K562 treated with DMSO at 1 percent for 12 hours (cell line): ENCODE measurements around the gene PRICKLE4. TPM values are rescaled to one million over a fixed set of nuclear protein-coding genes. Genes with fewer than 3 reads are reported as not detected.

Experiments used
- total RNA-seq: library from RNA; unstranded; fragments of 300-600 nt; gene quantifications from 2 replicates; pipeline ENCODE4 v1.2.3, GENCODE V29; 2022; ENCODE audit not compliant: insufficient read depth

The PRICKLE4 gene
- total RNA-seq = 1.8 and 3.0 TPM in 2 replicates

GRCh38 chr6:41780551-41781365, at the start of gene PRICKLE4:
Gene PRICKLE4 (plus strand): TSS chr6:41780782. CDS start chr6:41783474, 2,692 bp downstream.

GRCh38 chr6:41735427-41736185, 45.0 kb upstream of the PRICKLE4 start, which contains the start of gene TFEB:
Gene TFEB (minus strand): TSS chr6:41735608. CDS start chr6:41691213, 44,395 bp downstream.

GRCh38 chr6:41747256-41748101, 33.1 kb upstream of the PRICKLE4 start, which contains the start of gene PGC:
Gene PGC (minus strand): TSS chr6:41747397. CDS start chr6:41747334, 63 bp downstream.

GRCh38 chr6:41779788-41780550, 613 bp upstream of the PRICKLE4 start, which contains the start of gene FRS3:
Gene FRS3 (minus strand): TSS chr6:41779900. CDS start chr6:41776987, 2,913 bp downstream.

GRCh38 chr6:41787219-41787917, 6.8 kb downstream of the PRICKLE4 start, which contains the start of gene TOMM6:
Gene TOMM6 (plus strand): TSS chr6:41787694. CDS start chr6:41787698, 4 bp downstream.

Other genes with a start within 250 kb of the PRICKLE4 start
- 17.7 and 47.1 TPM in 2 replicates for gene FOXP4, start 234.4 kb upstream of the PRICKLE4 start, total RNA-seq
- gene MDFI, start 142.3 kb upstream of the PRICKLE4 start, total RNA-seq = not detected in 2 replicates
- gene TFEB, start 45.2 kb upstream of the PRICKLE4 start, total RNA-seq = 4.2 and 7.7 TPM in 2 replicates
- gene PGC, start 33.4 kb upstream of the PRICKLE4 start, total RNA-seq = not detected in 2 replicates
- 3.4 and 7.2 TPM in 2 replicates for gene FRS3, start 882 bp upstream of the PRICKLE4 start, total RNA-seq
- gene TOMM6, start 6.9 kb downstream of the PRICKLE4 start, total RNA-seq = 387 and 456 TPM in 2 replicates
- 1.5 and 10.9 TPM in 2 replicates for gene USP49, start 114.6 kb downstream of the PRICKLE4 start, total RNA-seq
- 10.2 and 28.2 TPM in 2 replicates for gene MED20, start 140.4 kb downstream of the PRICKLE4 start, total RNA-seq
- 24.3 and 28.4 TPM in 2 replicates for gene BYSL, start 140.7 kb downstream of the PRICKLE4 start, total RNA-seq
- 237 and 263 TPM in 2 replicates for gene CCND3, start 161.0 kb downstream of the PRICKLE4 start, total RNA-seq